ENCODE measurements around the gene CACNA1S.

- no peak for TF ChIP-seq POLR2A (IDR thresholded peaks at IDR 0.05; ENCODE audit: low read depth, low read length)
- no peak for TF ChIP-seq POLR2AphosphoS5 (IDR thresholded peaks at IDR 0.05; ENCODE audit: low read depth, low read length)
These were observed 26.1 kb upstream of the CACNA1S start for GRCh38 chr1:201138311-201138840.

Measured in GM12892 (cell line).